Upper lobe of left lung (tissue), 6 donors: Measurements from ENCODE around the gene TMEM94. TPM values are rescaled to one million over a fixed set of nuclear protein-coding genes. Genes with fewer than 3 reads are reported as not detected.

ENCODE experiments used
- ATAC-seq, 2 donors: fragments of 200-7000 bp; cut with Tn5 transposase; one replicate each; pipeline ENCODE4 v1.9.1; 2022; ENCODE audit warnings: mild to moderate bottlenecking in 2 of 2, moderate library complexity in 2 of 2; ENCODE audit not compliant: low FRiP score in 2 of 2
- DNase-seq, 2 donors: peaks; one replicate each; pipeline ENCODE4 v3.0.0-alpha.2; 2019 to 2020
- H3K27ac ChIP-seq, 4 donors: fragments of 200-600 bp; sonication (generic); one replicate each; pipeline ENCODE4 v1.5.1; 2016 to 2019
- H3K27me3 ChIP-seq, 4 donors: fragments of 200-600 bp; sonication (generic); one replicate each; pipeline ENCODE4 v1.5.1; 2017 to 2019
- H3K36me3 ChIP-seq, 4 donors: fragments of 200-600 bp; sonication (generic); one replicate each; pipeline ENCODE4 v1.5.1; 2016 to 2019
- H3K4me1 ChIP-seq, 4 donors: fragments of 200-600 bp; sonication (generic); one replicate each; pipeline ENCODE4 v1.5.1; 2018 to 2019
- H3K4me3 ChIP-seq, 4 donors: fragments of 200-600 bp; sonication (generic); one replicate each; pipeline ENCODE4 v1.5.1; 2017 to 2019; ENCODE audit warnings: mild to moderate bottlenecking in 2 of 4, moderate library complexity in 1 of 4
- H3K9me3 ChIP-seq, 4 donors: fragments of 200-600 bp; sonication (generic); one replicate each; pipeline ENCODE4 v1.5.1; 2018 to 2019
- CTCF ChIP-seq, 6 experiments: fragments of 450-650 bp in 4 of 6; fragments of 200-600 bp in 2 of 6; sonication (generic) in 2 of 6; IDR thresholded peaks; one replicate each; pipeline ENCODE4 v1.5.1; 2016 to 2019; ENCODE audit warnings: antibody characterized with exemption in 6 of 6
- EP300 ChIP-seq, 4 donors: sonication (generic); formaldehyde crosslinking; IDR thresholded peaks; one replicate each; pipeline ENCODE4 v1.5.1; 2017; ENCODE audit warnings: antibody characterized with exemption in 4 of 4, control low read depth in 2 of 4
- POLR2A ChIP-seq, 4 donors: fragments of 450-650 bp; IDR thresholded peaks; one replicate each; pipeline ENCODE4 v1.5.1; 2016 to 2017; ENCODE audit warnings: antibody characterized with exemption in 4 of 4, mild to moderate bottlenecking in 2 of 4
- POLR2AphosphoS5 ChIP-seq, 2 donors: sonication (generic); formaldehyde crosslinking; IDR thresholded peaks; one replicate each; pipeline ENCODE4 v1.5.1; 2017; ENCODE audit warnings: antibody characterized with exemption in 2 of 2
- WGBS, 2 donors: methylation state at CpG; one replicate each; pipeline ENCODE4 v1.1.5; 2017 to 2018; 5-methylcytosine and 5-hydroxymethylcytosine counted together
- total RNA-seq, 6 donors: library from RNA; depleted of rRNA in 4 of 6; stranded (reverse); fragments of >200 nt in 4 of 6; gene quantifications; one replicate each; pipeline versions ENCODE4 v1.1.0 to v1.2.1, GENCODE V29; 2016 to 2021
- donor health status: DM: no; HTN: no; CAD: no; lungs with moderate emphysema.
- donor health status: DM: no; HTN: yes; CAD: no; lungs with severe emphysema.

The TMEM94 gene
- total RNA-seq, 6 donors from 2014 or later, result 62.3 to 320 (median 90.5) TPM

- Histone ChIP-seq H3K36me3 (peaks cover 0 to 49% (median 17%) of the 10 kb centered on the region in 4 donors), H3K4me1 (peaks cover 29 to 79% (median 54%) of the 10 kb centered on the region in 4 donors), H3K9me3 (no peaks in the 10 kb centered on the region), H3K27ac (peak overlapping the region; percentile 89 to 92 (median 91)), H3K4me3 (peak overlapping the region in 3 of 4 donors; percentile 90 to 100 (median 92)), H3K27me3 (peaks cover 0 to 5% (median 0%) of the 10 kb centered on the region in 4 donors)
- WGBS, 2 donors, result 66 to 67% methylated on average over 4 of the region's 4 CpGs
- TF ChIP-seq POLR2AphosphoS5 (IDR thresholded peaks at IDR 0.05) (no peak), CTCF (IDR thresholded peaks at IDR 0.05) (no peak), EP300 (IDR thresholded peaks at IDR 0.05) (no peak), POLR2A (IDR thresholded peaks at IDR 0.05) (no peak)
- DNase-seq (no peak), ATAC-seq (no peak)
Measured at GRCh38 chr17:75511270-75511609, 54.8 kb downstream of the TMEM94 start.

GRCh38 chr17:75511610-75512575, 55.5 kb downstream of the TMEM94 start:
- ATAC-seq (no peak), DNase-seq (peak in 1 of 2 donors; percentile 94)
- Histone ChIP-seq H3K27me3 (peaks cover 0 to 5% (median 0%) of the 10 kb centered on the region in 4 donors), H3K27ac (peak overlapping the region; percentile 89 to 92 (median 91)), H3K4me3 (peak overlapping the region; percentile 39 to 100 (median 91)), H3K36me3 (peaks cover 0 to 43% (median 11%) of the 10 kb centered on the region in 4 donors), H3K9me3 (no peaks in the 10 kb centered on the region), H3K4me1 (peaks cover 30 to 83% (median 55%) of the 10 kb centered on the region in 4 donors)
- TF ChIP-seq EP300 (IDR thresholded peaks at IDR 0.05) (peak in 1 of 4 donors; percentile 48), POLR2A (IDR thresholded peaks at IDR 0.05) (peak in 2 of 4 donors; percentile 27 to 44), CTCF (IDR thresholded peaks at IDR 0.05) (peak in 1 of 6 experiments; percentile 20), POLR2AphosphoS5 (IDR thresholded peaks at IDR 0.05) (peak; percentile 60 to 68)
- WGBS, 2 donors, result 33 to 44% methylated on average over 6 to 13 of the region's 13 CpGs

- H3K4me1 ChIP-seq, result peaks cover 42 to 86% (median 60%) of the 10 kb centered on the region in 4 donors
- ATAC-seq (no peak), DNase-seq (no peak)
- WGBS, 2 donors, result 55 to 73% methylated on average over 10 of the region's 10 CpGs
- peak overlapping the region; percentile 89 to 92 (median 91) for H3K27ac ChIP-seq
- TF ChIP-seq POLR2AphosphoS5 (IDR thresholded peaks at IDR 0.05) (no peak), EP300 (IDR thresholded peaks at IDR 0.05) (no peak), CTCF (IDR thresholded peaks at IDR 0.05) (no peak), POLR2A (IDR thresholded peaks at IDR 0.05) (no peak)
- H3K4me3 ChIP-seq, result peak overlapping the region; percentile 90 to 100 (median 92)
- H3K9me3 ChIP-seq, result no peaks in the 10 kb centered on the region
- peaks cover 0 to 32% (median 5%) of the 10 kb centered on the region in 4 donors for H3K36me3 ChIP-seq
- H3K27me3 ChIP-seq, result peaks cover 0 to 5% (median 0%) of the 10 kb centered on the region in 4 donors
Measured at GRCh38 chr17:75512926-75513640, 56.6 kb downstream of the TMEM94 start.

GRCh38 chr17:75513641-75514000, 57.2 kb downstream of the TMEM94 start:
- Histone ChIP-seq H3K27me3 (peaks cover 0 to 5% (median 0%) of the 10 kb centered on the region in 4 donors), H3K36me3 (peaks cover 0 to 27% (median 5%) of the 10 kb centered on the region in 4 donors), H3K4me3 (peak overlapping the region; percentile 90 to 100 (median 92)), H3K4me1 (peaks cover 46 to 81% (median 57%) of the 10 kb centered on the region in 4 donors), H3K9me3 (no peaks in the 10 kb centered on the region), H3K27ac (peak overlapping the region; percentile 89 to 92 (median 91))
- ATAC-seq (no peak), DNase-seq (no peak)
- no peak for TF ChIP-seq CTCF (IDR thresholded peaks at IDR 0.05)
- no peak for TF ChIP-seq EP300 (IDR thresholded peaks at IDR 0.05)
- no peak for TF ChIP-seq POLR2A (IDR thresholded peaks at IDR 0.05)
- no peak for TF ChIP-seq POLR2AphosphoS5 (IDR thresholded peaks at IDR 0.05)
- 52 to 78% methylated on average over 14 to 17 of the region's 17 CpGs for WGBS, 2 donors
